NCI-H187 treated with DMSO at 0.1 percent for 48 hours (cell line): ENCODE measurements around the gene STAT1.
"Not testable (repeated sequence)": the region's sequence is repeated elsewhere in the genome, so short reads cannot be mapped to it uniquely, and the experiment has no call there.

Source experiments
- DNase-seq: peaks from one replicate; lab custom pipeline; 2025; lab: John Stamatoyannopoulos, UW

The STAT1 gene

GRCh38 chr2:190981733-190982132 lies 32.2 kb downstream of the STAT1 start:
- DNase-seq, result no peak

DNA sequence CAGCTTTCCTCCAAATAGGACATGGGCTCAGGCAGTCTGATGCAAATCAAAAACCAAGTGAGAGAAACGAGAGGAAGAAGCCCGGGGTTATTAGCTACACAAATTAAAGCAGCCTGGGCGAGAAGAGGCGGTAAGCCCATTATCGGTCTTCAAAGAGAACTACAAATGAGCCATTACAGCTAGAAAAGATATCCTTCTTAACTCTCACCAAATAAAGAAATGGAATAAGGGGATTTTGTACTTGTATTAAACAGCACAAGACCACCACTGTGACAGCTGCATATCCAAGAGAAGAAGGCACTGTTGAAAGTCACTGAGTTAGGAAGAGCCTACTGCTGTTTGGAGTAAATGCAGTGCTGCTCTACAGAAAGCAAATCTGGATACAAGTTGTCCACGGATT lies 32.6 kb downstream of the STAT1 start:
- no peak for DNase-seq

DNA sequence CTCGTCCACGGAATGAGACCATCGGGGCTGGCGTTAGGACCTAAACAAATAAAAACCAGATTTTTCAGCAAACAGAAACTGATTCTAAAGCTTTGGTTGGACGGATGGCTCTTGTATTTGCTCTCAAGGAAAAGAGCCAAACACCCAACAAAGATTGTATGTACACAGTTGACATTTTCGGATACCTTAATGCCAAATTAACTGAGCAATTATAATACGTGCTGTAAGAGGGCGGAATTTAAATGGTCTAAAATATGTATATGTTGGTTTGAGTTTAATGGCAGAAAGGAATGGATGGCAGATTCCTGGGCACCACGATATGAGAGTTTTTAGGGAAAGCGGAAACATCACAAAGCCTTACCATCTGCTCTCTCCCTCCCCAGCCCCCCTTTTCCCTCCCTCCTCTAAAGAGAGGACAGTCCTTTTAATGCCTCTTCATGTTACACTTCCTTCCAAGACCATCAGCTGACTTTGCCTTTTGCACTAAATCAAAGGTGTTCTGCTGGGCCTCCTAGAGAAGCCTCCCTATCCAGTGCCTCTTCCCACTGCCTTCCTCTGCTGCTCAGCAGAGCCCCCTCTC lies 33.3 kb downstream of the STAT1 start:
- no peak for DNase-seq

- DNase-seq, result no peak
These were observed 33.9 kb downstream of the STAT1 start for GRCh38 chr2:190979906-190980629.

GRCh38 chr2:190978389-190979053 lies 35.5 kb downstream of the STAT1 start:
- DNase-seq, result no peak

GRCh38 chr2:190977505-190977904 lies 36.5 kb downstream of the STAT1 start:
- no peak for DNase-seq

GRCh38 chr2:190976521-190976920 lies 37.5 kb downstream of the STAT1 start:
- no peak for DNase-seq

- no peak for DNase-seq
These were observed 39.2 kb downstream of the STAT1 start for GRCh38 chr2:190974629-190975361.

DNA sequence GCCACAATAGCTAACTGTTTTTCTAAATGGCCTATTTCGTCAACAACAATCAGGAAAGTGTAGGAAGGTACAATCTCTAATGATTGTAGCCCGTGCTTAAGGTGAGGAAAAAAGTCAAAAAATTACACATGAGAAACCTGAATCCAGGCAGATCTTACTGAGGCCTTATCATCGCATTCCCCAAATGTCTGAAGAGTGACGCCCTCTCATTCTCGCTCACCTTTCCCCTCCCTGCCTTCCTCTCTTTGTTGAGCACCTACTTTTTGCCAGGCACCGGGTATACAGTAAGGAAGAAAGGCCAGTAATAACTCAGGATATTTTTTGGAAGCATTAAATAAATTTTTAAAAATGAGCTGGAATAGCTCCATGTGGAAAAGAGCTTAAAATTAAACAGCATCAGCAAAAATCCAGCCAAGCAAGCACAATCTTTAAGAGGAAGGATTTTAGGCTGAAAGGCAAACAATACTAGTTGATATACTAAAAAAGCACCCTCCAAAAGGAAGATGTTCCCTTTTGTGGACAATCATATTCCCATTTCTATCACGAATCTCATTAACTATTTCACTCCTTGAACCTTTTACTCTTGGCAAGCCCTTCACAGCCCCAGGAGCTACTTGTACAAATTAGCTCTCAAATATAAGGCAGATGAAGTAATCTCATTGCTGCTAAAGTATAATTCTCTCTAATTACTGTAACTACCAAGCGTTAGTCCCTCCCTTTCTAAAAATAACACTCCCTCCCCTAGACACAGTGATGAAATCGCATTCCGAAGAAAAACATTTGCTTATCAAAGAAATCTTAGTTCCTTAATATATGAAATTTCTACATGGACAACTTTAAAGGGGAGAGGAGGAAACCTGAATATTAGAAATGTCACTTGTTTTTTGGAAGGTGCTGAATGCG lies 40.0 kb downstream of the STAT1 start:
- no peak for DNase-seq

GRCh38 chr2:190973262-190973661 lies 40.7 kb downstream of the STAT1 start:
- no peak for DNase-seq

DNA sequence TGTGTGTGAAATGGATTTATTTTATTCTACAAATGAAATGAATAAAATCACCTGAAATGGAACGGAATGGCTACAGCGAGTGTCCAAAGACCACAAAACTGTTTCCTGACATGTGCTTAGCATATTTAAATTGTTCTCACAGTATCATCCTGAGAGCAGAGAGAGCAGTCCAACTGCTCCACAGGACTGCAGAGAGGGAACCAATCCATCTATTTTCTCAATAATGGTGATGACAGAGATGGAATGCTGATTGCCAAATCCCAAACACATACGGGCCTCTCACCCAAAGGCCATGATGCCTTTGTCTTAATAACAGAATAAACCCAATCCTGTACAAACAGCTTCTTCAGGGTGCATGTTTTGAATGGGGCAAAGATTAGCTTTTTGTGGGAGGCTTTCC lies 41.1 kb downstream of the STAT1 start:
- no peak for DNase-seq

GRCh38 chr2:190972213-190972612 lies 41.8 kb downstream of the STAT1 start:
- no peak for DNase-seq

- no peak for DNase-seq
These were observed 43.0 kb downstream of the STAT1 start for GRCh38 chr2:190970873-190971506.

GRCh38 chr2:190970160-190970559 lies 43.8 kb downstream of the STAT1 start:
- DNase-seq, result no peak

GRCh38 chr2:190968522-190968921 lies 45.4 kb downstream of the STAT1 start:
- DNase-seq, result no peak

- DNase-seq, result no peak
These were observed 48.3 kb downstream of the STAT1 start for GRCh38 chr2:190965580-190966222.

GRCh38 chr2:190964170-190964795 lies 49.7 kb downstream of the STAT1 start:
- no peak for DNase-seq

DNA sequence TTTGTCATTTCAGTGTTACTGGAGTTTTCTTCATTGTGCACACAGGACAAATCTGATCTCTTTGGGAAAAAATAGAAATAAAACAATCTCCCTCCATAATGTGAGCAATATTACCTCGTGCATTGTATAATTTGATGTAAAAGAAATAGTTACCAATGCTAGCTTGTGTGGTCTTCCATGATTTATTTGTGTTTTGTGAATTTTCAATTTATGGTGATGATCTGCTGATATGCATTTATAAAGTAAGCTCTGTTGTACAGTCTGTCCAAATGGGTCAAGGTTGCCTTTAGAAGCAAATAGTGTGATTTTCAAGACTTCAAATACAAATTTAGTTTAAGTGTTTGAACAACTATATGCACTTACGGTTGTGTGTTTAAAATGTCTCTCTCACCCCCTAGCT lies 50.9 kb downstream of the STAT1 start:
- no peak for DNase-seq

GRCh38 chr2:190961918-190962487 lies 52.0 kb downstream of the STAT1 start:
- no peak for DNase-seq

DNA sequence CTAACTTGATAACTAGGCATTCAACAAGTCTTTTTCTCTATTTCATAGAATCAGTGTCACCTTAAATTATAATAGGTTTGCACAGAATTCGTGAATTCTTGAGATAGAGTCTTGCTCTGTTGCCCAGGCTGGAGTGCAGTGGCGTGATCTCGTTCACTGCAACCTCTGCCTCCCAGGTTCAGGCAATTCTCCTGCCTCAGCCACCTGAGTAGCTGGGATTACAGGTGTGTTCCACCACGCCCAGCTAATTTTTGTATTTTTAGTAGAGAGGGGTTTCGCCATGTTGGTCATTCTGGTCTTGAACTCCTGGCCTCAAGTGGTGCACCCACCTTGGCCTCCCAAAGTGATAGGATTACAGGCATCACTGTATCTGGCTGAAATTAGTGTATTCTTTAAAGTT lies 52.9 kb downstream of the STAT1 start:
- not testable (repeated sequence) for DNase-seq
